ENCODE measurements around the gene DGKB.

Gene DGKB

GRCh38 chr7:14368285-14368684, 534.3 kb downstream of the DGKB start:
- H3K4me3 ChIP-seq (replicated peaks; ENCODE audit: low read depth, low read length): no peak overlapping the region
- no peak for TF ChIP-seq CTCF (IDR thresholded peaks at IDR 0.05; ENCODE audit: low read depth, low read length, missing control alignments)
- DNase-seq (ENCODE audit: extremely low read depth, low read depth): no peak

- TF ChIP-seq CTCF (IDR thresholded peaks at IDR 0.05; ENCODE audit: low read depth, low read length, missing control alignments): no peak
- DNase-seq (ENCODE audit: extremely low read depth, low read depth): no peak
- H3K4me3 ChIP-seq (replicated peaks; ENCODE audit: low read depth, low read length): no peak overlapping the region
These were observed 551.4 kb downstream of the DGKB start for GRCh38 chr7:14351167-14351566.

- no peak overlapping the region for H3K4me3 ChIP-seq (replicated peaks; ENCODE audit: low read depth, low read length)
- TF ChIP-seq CTCF (IDR thresholded peaks at IDR 0.05; ENCODE audit: low read depth, low read length, missing control alignments): no peak
- no peak for DNase-seq (ENCODE audit: extremely low read depth, low read depth)
These were observed 561.3 kb downstream of the DGKB start for GRCh38 chr7:14341200-14341775.

- no peak overlapping the region for H3K4me3 ChIP-seq (replicated peaks; ENCODE audit: low read depth, low read length)
- DNase-seq (ENCODE audit: extremely low read depth, low read depth): no peak
- TF ChIP-seq CTCF (IDR thresholded peaks at IDR 0.05; ENCODE audit: low read depth, low read length, missing control alignments): no peak
These were observed 562.0 kb downstream of the DGKB start for GRCh38 chr7:14340393-14341074.

- DNase-seq (ENCODE audit: extremely low read depth, low read depth): no peak
- TF ChIP-seq CTCF (IDR thresholded peaks at IDR 0.05; ENCODE audit: low read depth, low read length, missing control alignments): no peak
- no peak overlapping the region for H3K4me3 ChIP-seq (replicated peaks; ENCODE audit: low read depth, low read length)
These were observed 562.7 kb downstream of the DGKB start for GRCh38 chr7:14339861-14340260.

GRCh38 chr7:14336256-14336655, 566.3 kb downstream of the DGKB start:
- no peak for DNase-seq (ENCODE audit: extremely low read depth, low read depth)
- H3K4me3 ChIP-seq (replicated peaks; ENCODE audit: low read depth, low read length): no peak overlapping the region
- TF ChIP-seq CTCF (IDR thresholded peaks at IDR 0.05; ENCODE audit: low read depth, low read length, missing control alignments): no peak
